Measurements from ENCODE around the gene TET2. TPM values are rescaled to one million over a fixed set of nuclear protein-coding genes. Genes with fewer than 3 reads are reported as not detected.

Gene TET2
- total and polyA plus RNA-seq, 2 of the 4 experiments (the other 2 are of a cell fraction) = 5.6 to 25.3 TPM

GRCh38 chr4:105122350-105122749 lies 24.3 kb upstream of the TET2 start:
- CTCF ChIA-PET = interaction anchor here (1.0 kb wide), 1 partner anchor 10 kb away, joined by 3 read pairs; no protein-coding TSS in a partner anchor
- H3K9me1 ChIP-seq (ENCODE audit: insufficient read depth, low read length) = no peaks in the 10 kb centered on the region

More at GRCh38 chr4:105122350-105122749, 24.3 kb upstream of the TET2 start:
- dilution Hi-C loops (cut with HindIII; ENCODE audit: low sequenced_read_pairs, unreplicated experiment) = no loop called here
- H3K23ac ChIP-seq (ENCODE audit: low read depth, low read length) = no peak overlapping the region
- no peak overlapping the region for H3K4me3 ChIP-seq (ENCODE audit: insufficient read depth, low read depth, low read length)
- intact Hi-C loops (cut with micrococcal nuclease) = no loop called here
- H3K9ac ChIP-seq (ENCODE audit: low read depth, low read length) = no peak overlapping the region
- no peaks in the 10 kb centered on the region for H3K9me3 ChIP-seq (ENCODE audit: control insufficient read depth, insufficient read depth, low read length)
- TF ChIP-seq MAZ (IDR thresholded peaks at IDR 0.05; ENCODE audit: borderline replicate concordance, low read depth, low read length) (no peak), USF2 (IDR thresholded peaks at IDR 0.05; ENCODE audit: low read depth, low read length) (no peak), ELK1 (IDR thresholded peaks at IDR 0.05; ENCODE audit: borderline replicate concordance, low read depth, low read length) (no peak), POLR2A (IDR thresholded peaks at IDR 0.05; ENCODE audit: low read depth, low read length) (no peak), CEBPB (IDR thresholded peaks at IDR 0.05; ENCODE audit: low read depth, low read length) (no peak), BHLHE40 (IDR thresholded peaks at IDR 0.05; ENCODE audit: low read depth, low read length) (no peak), CHD1 (IDR thresholded peaks at IDR 0.05; ENCODE audit: low read depth, low read length) (no peak), MAFK (IDR thresholded peaks at IDR 0.05; ENCODE audit: low read depth, low read length) (no peak), RAD21 (IDR thresholded peaks at IDR 0.05; ENCODE audit: low read length) (no peak), RCOR1 (IDR thresholded peaks at IDR 0.05; ENCODE audit: insufficient replicate concordance, low read length) (no peak), SMC3 (IDR thresholded peaks at IDR 0.05; ENCODE audit: low read depth, low read length) (no peak), CTCF (conservative IDR thresholded peaks at IDR 0.05; ENCODE audit: low read depth, low read length) (no peak), FOS (IDR thresholded peaks at IDR 0.05; ENCODE audit: low read depth, low read length) (no peak), MXI1 (IDR thresholded peaks at IDR 0.05; ENCODE audit: borderline replicate concordance, low read depth, low read length) (no peak), NFE2L2 (IDR thresholded peaks at IDR 0.05; ENCODE audit: low read depth, low read length) (no peak), RFX5 (IDR thresholded peaks at IDR 0.05; ENCODE audit: low read depth, low read length) (no peak)
- H3K27ac ChIP-seq (ENCODE audit: insufficient read depth, low read length) = no peak overlapping the region
- H2AK9ac ChIP-seq (replicated peaks; ENCODE audit: low read depth, low read length, poor library complexity) = no peak overlapping the region
- no peak overlapping the region for H3K4me2 ChIP-seq (ENCODE audit: low read depth, low read length)
- no peak for DNase-seq
- no peak overlapping the region for H4K8ac ChIP-seq (ENCODE audit: low read depth in 2 of 2, low read length in 2 of 2)
- in situ Hi-C loops (cut with MboI; ENCODE audit: low sequenced_read_pairs) = no loop called here
- no peak overlapping the region for H4K91ac ChIP-seq (ENCODE audit: insufficient read depth, low read depth, low read length)
- POLR2A ChIA-PET (ENCODE audit: unreplicated experiment) = no interaction called here
- H3K56ac ChIP-seq (ENCODE audit: extremely low read depth, insufficient read depth, low read length) = no peak overlapping the region
- H2AK5ac ChIP-seq (ENCODE audit: low read depth, low read length) = no peak overlapping the region
- H2BK20ac ChIP-seq (ENCODE audit: low read depth, low read length) = no peak overlapping the region
- H3K36me3 ChIP-seq (ENCODE audit: control insufficient read depth, insufficient read depth, low read length) = no peaks in the 10 kb centered on the region
- no peaks in the 10 kb centered on the region for H4K20me1 ChIP-seq (ENCODE audit: insufficient read depth, low read length)
- no peak overlapping the region for H2AFZ ChIP-seq (replicated peaks; ENCODE audit: low read length, poor library complexity)
- no peaks in the 10 kb centered on the region for H3K27me3 ChIP-seq (ENCODE audit: control insufficient read depth, insufficient read depth, low read length)
- H2BK15ac ChIP-seq (ENCODE audit: low read depth, low read length) = no peak overlapping the region
- no peak overlapping the region for H3K18ac ChIP-seq (ENCODE audit: low read depth, low read length)
- no peaks in the 10 kb centered on the region for H3K79me1 ChIP-seq (ENCODE audit: low read depth in 1 of 2, low read length in 2 of 2)
- no peak overlapping the region for H3K14ac ChIP-seq (replicated peaks; ENCODE audit: low read depth, low read length)
- no peak overlapping the region for H3K4ac ChIP-seq (ENCODE audit: low read depth, low read length)
- no peak overlapping the region for H4K5ac ChIP-seq (ENCODE audit: low read depth, low read length)
- no peak overlapping the region for H2BK120ac ChIP-seq (ENCODE audit: low read depth, low read length)
- no peak overlapping the region for H2BK5ac ChIP-seq (ENCODE audit: low read depth, low read length, poor library complexity, severe bottlenecking)
- no peak for ATAC-seq (ENCODE audit: low read depth)
- 80% methylated on average over 4 of the region's 4 CpGs; no CpG with 5 or more reads in 1 of the 2 experiments for WGBS, 2 experiments (ENCODE audit: extremely low coverage in 2 of 2, insufficient read length in 1 of 2)
- no TSS peak for BruUV-seq (replicated peaks)
- H3K4me1 ChIP-seq (ENCODE audit: control insufficient read depth, insufficient read depth, low read length) = no peaks in the 10 kb centered on the region
